Breast epithelium (tissue), 4 donors: Measurements from ENCODE around the gene SPAG6. TPM values are rescaled to one million over a fixed set of nuclear protein-coding genes. Genes with fewer than 3 reads are reported as not detected.

ENCODE experiments used
- DNase-seq, 2 donors: peaks; one replicate each; pipeline ENCODE4 v3.0.0-alpha.2; 2019; ENCODE audit warnings: low spot score in 2 of 2
- H3K27ac ChIP-seq, 2 donors: fragments of 200-600 bp; sonication (generic) in 1 of 2; one replicate each; pipeline ENCODE4 v1.5.1; 2016 to 2019; ENCODE audit warnings: mild to moderate bottlenecking in 1 of 2
- H3K27me3 ChIP-seq, 2 donors: fragments of 200-600 bp; sonication (generic) in 1 of 2; one replicate each; pipeline versions ENCODE4 v1.5.1 to v1.6.0; 2017 to 2019; ENCODE audit warnings: control low read depth in 1 of 2, mild to moderate bottlenecking in 1 of 2
- H3K36me3 ChIP-seq: fragments of 200-600 bp; one replicate; pipeline ENCODE4 v1.5.1; 2019
- H3K4me1 ChIP-seq, 2 donors: fragments of 200-600 bp; sonication (generic); one replicate each; pipeline ENCODE4 v1.5.1; 2016 to 2019; ENCODE audit warnings: control low read depth in 1 of 2
- H3K4me3 ChIP-seq, 3 donors: fragments of 200-600 bp; sonication (generic); 1 replicate in 2 of 3; 2 replicates in 1 of 3; pipeline ENCODE4 v1.5.1; 2016 to 2019; ENCODE audit warnings: mild to moderate bottlenecking in 3 of 3, moderate library complexity in 2 of 3
- H3K9me3 ChIP-seq, 2 donors: fragments of 200-600 bp; sonication (generic) in 1 of 2; one replicate each; pipeline ENCODE4 v1.5.1; 2016 to 2019; ENCODE audit warnings: control low read depth in 1 of 2
- POLR2A ChIP-seq: fragments of 450-650 bp; IDR thresholded peaks from one replicate; pipeline ENCODE4 v1.6.1; 2016; ENCODE audit warnings: antibody characterized with exemption, mild to moderate bottlenecking, moderate library complexity
- POLR2AphosphoS5 ChIP-seq, 3 donors: sonication (generic); formaldehyde crosslinking; IDR thresholded peaks; one replicate each; pipeline ENCODE4 v1.6.1; 2017; ENCODE audit warnings: antibody characterized with exemption in 3 of 3
- intact Hi-C: fragments of 100-400 bp; cut with DNase I; formaldehyde crosslinking; loops from one replicate; pipeline ENCODE4 v1.15.1; 2023; ENCODE audit warnings: low total_unique reads
- total RNA-seq, 3 donors: library from RNA; depleted of rRNA; stranded (reverse); fragments of >200 nt; gene quantifications; one replicate each; pipeline ENCODE4 v1.1.0, GENCODE V29; 2016
- TF ChIP-seq, protein P1 (sequence below), 3 donors: fragments of 450-650 bp; IDR thresholded peaks; one replicate each; pipeline ENCODE4 v1.5.1; 2016 to 2017; ENCODE audit warnings: antibody characterized with exemption in 3 of 3, mild to moderate bottlenecking in 3 of 3, moderate library complexity in 3 of 3

Gene SPAG6
- total RNA-seq, 3 donors from 2014 or later = 0.59 to 4.9 TPM; not detected in 1

DNA sequence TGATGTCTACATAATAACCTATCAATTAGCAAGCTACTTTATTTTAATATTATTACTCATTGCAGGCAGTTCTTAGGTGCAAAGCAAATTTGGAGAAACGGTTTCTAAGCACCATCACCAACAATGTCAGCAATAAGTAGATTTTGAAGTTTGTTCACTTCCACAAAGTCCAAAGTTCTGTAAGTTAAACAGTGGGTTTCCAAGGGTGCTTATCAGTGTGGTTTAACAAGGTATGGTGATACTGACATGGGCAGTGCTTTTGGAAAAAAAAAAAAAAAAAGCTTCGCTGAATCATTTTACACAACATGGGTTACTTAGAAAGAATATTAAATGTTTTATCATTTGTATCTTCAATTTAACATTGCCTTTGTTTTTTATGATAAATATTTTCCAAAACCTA is 101.8 kb downstream of the SPAG6 start:
- intact Hi-C loops = no loop called here
- Histone ChIP-seq H3K4me3 (no peak overlapping the region), H3K36me3 (no peaks in the 10 kb centered on the region), H3K4me1 (no peaks in the 10 kb centered on the region), H3K27me3 (no peaks in the 10 kb centered on the region), H3K27ac (no peak overlapping the region), H3K9me3 (no peaks in the 10 kb centered on the region)
- no peak for DNase-seq
- TF ChIP-seq, protein P1, sequence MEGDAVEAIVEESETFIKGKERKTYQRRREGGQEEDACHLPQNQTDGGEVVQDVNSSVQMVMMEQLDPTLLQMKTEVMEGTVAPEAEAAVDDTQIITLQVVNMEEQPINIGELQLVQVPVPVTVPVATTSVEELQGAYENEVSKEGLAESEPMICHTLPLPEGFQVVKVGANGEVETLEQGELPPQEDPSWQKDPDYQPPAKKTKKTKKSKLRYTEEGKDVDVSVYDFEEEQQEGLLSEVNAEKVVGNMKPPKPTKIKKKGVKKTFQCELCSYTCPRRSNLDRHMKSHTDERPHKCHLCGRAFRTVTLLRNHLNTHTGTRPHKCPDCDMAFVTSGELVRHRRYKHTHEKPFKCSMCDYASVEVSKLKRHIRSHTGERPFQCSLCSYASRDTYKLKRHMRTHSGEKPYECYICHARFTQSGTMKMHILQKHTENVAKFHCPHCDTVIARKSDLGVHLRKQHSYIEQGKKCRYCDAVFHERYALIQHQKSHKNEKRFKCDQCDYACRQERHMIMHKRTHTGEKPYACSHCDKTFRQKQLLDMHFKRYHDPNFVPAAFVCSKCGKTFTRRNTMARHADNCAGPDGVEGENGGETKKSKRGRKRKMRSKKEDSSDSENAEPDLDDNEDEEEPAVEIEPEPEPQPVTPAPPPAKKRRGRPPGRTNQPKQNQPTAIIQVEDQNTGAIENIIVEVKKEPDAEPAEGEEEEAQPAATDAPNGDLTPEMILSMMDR (IDR thresholded peaks at IDR 0.05) = no peak
- TF ChIP-seq POLR2AphosphoS5 (IDR thresholded peaks at IDR 0.05) (no peak), POLR2A (no peak)

DNA sequence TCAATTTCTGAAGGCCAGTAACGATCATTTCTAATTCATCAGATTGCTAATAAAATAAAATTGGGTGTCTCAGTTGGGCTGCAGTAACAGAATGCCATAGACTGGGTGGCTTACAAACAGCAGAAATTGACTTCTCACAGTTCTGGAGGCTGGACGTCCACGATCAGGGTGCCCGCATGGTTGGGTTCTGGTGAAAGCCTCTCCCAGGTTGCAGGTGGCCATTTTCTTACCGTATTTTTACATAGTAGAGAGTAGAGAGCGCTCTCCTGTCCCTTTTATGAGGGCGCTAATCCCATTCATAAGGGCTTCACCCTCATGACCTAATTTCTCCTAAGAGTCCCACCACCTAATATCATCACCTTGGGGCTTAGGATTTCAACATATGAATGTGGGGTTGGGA is 106.0 kb downstream of the SPAG6 start:
- Histone ChIP-seq H3K36me3 (no peaks in the 10 kb centered on the region), H3K9me3 (no peaks in the 10 kb centered on the region), H3K27ac (no peak overlapping the region), H3K27me3 (no peaks in the 10 kb centered on the region), H3K4me1 (no peaks in the 10 kb centered on the region), H3K4me3 (no peak overlapping the region)
- DNase-seq = no peak
- TF ChIP-seq POLR2A = no peak
- intact Hi-C loops = no loop called here

DNA sequence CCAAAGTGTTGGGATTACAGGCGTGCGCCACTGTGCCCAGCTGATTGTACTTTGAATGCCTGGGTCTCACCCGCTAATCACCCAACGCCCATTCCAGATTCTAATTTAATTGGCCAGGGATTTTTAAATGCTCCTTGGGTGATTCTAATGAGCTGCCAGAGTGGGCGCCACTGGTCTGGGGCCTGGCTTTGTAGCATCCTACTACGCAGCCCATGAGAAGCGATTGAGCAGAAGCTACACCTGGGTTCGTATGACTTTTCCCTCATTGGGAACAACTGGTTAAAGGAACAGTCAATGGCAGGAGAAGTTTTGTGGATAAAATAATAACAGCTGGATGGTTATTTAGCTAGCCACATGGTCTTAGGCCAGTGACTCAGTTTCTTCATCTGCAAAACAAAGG is 108.0 kb downstream of the SPAG6 start:
- no peaks in the 10 kb centered on the region for H3K36me3 ChIP-seq
- no peak for DNase-seq
- no peak overlapping the region for H3K27ac ChIP-seq
- TF ChIP-seq, protein P1 (IDR thresholded peaks at IDR 0.05) = no peak
- TF ChIP-seq POLR2AphosphoS5 (IDR thresholded peaks at IDR 0.05) (no peak), POLR2A (no peak)
- intact Hi-C loops = no loop called here
- no peaks in the 10 kb centered on the region for H3K27me3 ChIP-seq
- H3K9me3 ChIP-seq = no peaks in the 10 kb centered on the region
- H3K4me1 ChIP-seq = no peaks in the 10 kb centered on the region
- no peak overlapping the region for H3K4me3 ChIP-seq

DNA sequence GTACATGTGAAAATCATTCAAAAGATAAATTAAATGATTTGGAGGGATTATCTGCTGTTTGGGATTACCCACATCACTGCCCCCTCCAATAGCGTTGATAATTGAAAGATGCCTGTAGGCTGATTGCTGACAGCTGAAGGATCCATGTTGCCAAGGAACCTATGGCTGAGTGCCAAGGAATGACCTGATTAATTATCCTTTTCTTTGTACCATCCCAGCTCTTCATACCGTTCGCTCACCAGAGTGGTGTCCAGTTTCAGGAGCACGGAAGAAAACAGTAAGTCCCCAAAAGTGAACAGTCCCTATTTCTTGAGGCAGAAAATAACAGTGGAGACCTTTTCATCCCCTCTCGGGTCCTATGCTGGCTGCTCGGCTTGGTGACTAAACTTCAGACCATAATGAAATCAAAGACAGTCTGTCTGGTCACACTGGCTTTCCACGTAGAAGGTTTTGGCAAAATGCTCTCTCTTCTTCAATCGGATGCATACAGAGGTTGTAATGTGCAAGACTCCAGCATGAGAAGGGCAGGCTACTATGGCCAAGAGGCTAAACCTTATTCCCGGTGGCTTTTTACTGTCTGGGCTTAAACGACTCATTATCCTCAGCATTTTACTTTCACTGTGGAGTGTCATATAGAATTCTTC is 108.8 kb downstream of the SPAG6 start:
- TF ChIP-seq POLR2AphosphoS5 (IDR thresholded peaks at IDR 0.05) = no peak
- TF ChIP-seq POLR2A = no peak
- DNase-seq = no peak
- Histone ChIP-seq H3K4me3 (no peak overlapping the region), H3K9me3 (no peaks in the 10 kb centered on the region), H3K36me3 (no peaks in the 10 kb centered on the region), H3K27me3 (no peaks in the 10 kb centered on the region), H3K4me1 (no peaks in the 10 kb centered on the region), H3K27ac (no peak overlapping the region)
- intact Hi-C loops = no loop called here

DNA sequence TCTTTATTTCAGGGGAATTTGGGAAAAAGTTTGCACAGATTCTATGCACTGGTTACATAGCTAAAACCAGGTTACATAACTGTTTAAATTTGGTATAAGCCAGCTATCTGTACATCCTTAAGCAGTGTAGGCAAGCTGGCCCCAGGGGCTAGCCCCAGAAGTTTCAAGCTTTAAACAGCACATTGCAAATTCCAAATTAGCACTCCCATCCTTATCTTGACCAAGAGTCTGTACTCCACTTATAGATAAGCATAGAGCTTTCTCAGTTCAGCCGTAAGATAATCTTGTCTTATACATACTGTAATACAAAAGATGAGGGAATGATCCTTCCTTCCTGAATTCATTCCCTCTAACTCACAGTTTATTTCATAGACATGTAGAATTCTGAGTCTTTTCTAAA is 109.3 kb downstream of the SPAG6 start:
- H3K4me1 ChIP-seq = no peaks in the 10 kb centered on the region
- no peaks in the 10 kb centered on the region for H3K36me3 ChIP-seq
- intact Hi-C loops = no loop called here
- TF ChIP-seq POLR2A (no peak), POLR2AphosphoS5 (IDR thresholded peaks at IDR 0.05) (no peak)
- TF ChIP-seq, protein P1 (IDR thresholded peaks at IDR 0.05) = no peak
- H3K9me3 ChIP-seq = no peaks in the 10 kb centered on the region
- no peaks in the 10 kb centered on the region for H3K27me3 ChIP-seq
- H3K4me3 ChIP-seq = no peak overlapping the region
- no peak for DNase-seq
- no peak overlapping the region for H3K27ac ChIP-seq

DNA sequence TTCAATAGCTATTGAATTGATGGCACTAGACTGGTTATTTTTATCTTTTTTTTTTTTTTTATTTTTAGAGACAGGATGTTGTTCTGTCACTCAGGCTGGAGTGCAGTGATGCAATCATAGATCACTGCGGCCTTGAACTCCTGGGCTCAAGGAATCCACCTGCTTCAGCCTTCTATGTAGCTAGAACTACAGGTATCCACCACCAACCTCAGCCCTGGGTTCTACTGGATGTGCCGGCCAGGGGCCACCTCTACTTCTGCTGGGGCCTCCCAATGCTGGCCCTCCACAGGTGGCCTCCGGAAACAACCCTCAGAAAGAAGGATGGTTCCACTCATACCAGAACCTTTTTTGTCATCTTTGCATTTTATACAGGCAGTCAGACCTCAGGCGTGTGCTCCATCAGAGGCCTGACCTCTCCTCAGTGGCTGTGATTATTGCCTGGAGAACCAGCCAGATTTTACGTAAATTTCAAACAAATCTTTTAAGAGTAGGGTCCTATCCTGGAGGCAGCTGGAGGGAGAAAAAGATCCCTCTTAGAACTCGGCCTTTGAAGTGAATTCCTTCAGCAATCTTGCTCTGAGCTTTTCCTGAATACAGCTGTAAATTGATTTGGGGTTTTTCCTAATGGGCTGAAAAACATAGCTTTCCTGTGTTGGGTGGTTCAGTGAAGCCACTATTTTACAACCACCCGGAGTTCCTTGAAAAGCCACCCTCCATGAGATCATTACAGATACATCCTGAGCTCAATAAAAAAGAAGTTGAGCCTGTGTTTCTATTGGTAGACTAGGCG is 110.0 kb downstream of the SPAG6 start:
- Histone ChIP-seq H3K4me1 (no peaks in the 10 kb centered on the region), H3K4me3 (no peak overlapping the region), H3K9me3 (no peaks in the 10 kb centered on the region), H3K27ac (no peak overlapping the region), H3K27me3 (no peaks in the 10 kb centered on the region), H3K36me3 (no peaks in the 10 kb centered on the region)
- TF ChIP-seq POLR2A = no peak
- TF ChIP-seq, protein P1 (IDR thresholded peaks at IDR 0.05) = no peak
- no peak for TF ChIP-seq POLR2AphosphoS5 (IDR thresholded peaks at IDR 0.05)
- intact Hi-C loops = no loop called here
- DNase-seq = no peak
